NCI-H1092 treated with DMSO at 0.1 percent for 48 hours (cell line): ENCODE measurements around the gene JAGN1.
"Not testable (repeated sequence)": the region's sequence is repeated elsewhere in the genome, so short reads cannot be mapped to it uniquely, and the experiment has no call there.

Experiments
- DNase-seq: peaks from one replicate; lab custom pipeline; 2025; lab: John Stamatoyannopoulos, UW

Gene JAGN1

GRCh38 chr3:9898467-9899241 lies 8.2 kb downstream of the JAGN1 start:
- no peak for DNase-seq

- DNase-seq = no peak
These were observed 8.9 kb downstream of the JAGN1 start for GRCh38 chr3:9899289-9899791.

- DNase-seq = not testable (repeated sequence)
These were observed 10.6 kb downstream of the JAGN1 start for GRCh38 chr3:9900965-9901415.

GRCh38 chr3:9901967-9902366 lies 11.6 kb downstream of the JAGN1 start:
- DNase-seq = no peak

GRCh38 chr3:9902372-9903237 lies 12.2 kb downstream of the JAGN1 start, which contains the start of gene IL17RE:
Gene IL17RE (plus strand): TSS chr3:9902848. CDS start chr3:9902933, 85 bp downstream.
- no peak for DNase-seq

GRCh38 chr3:9903238-9903624 lies 12.8 kb downstream of the JAGN1 start:
- no peak for DNase-seq

- no peak for DNase-seq
These were observed 13.5 kb downstream of the JAGN1 start for GRCh38 chr3:9903904-9904303.

- no peak for DNase-seq
These were observed 16.1 kb downstream of the JAGN1 start for GRCh38 chr3:9906480-9906879.

- no peak for DNase-seq
These were observed 17.9 kb downstream of the JAGN1 start for GRCh38 chr3:9908286-9908685.

GRCh38 chr3:9909221-9910013 lies 19.0 kb downstream of the JAGN1 start:
- no peak for DNase-seq

- DNase-seq = no peak
These were observed 21.5 kb downstream of the JAGN1 start for GRCh38 chr3:9911863-9912262.

GRCh38 chr3:9912294-9912935 lies 22.0 kb downstream of the JAGN1 start:
- DNase-seq = no peak

- no peak for DNase-seq
These were observed 23.2 kb downstream of the JAGN1 start for GRCh38 chr3:9913601-9914000.

GRCh38 chr3:9914011-9914410 lies 23.6 kb downstream of the JAGN1 start:
- no peak for DNase-seq

- DNase-seq = no peak
These were observed 24.3 kb downstream of the JAGN1 start for GRCh38 chr3:9914559-9915253.

- DNase-seq = no peak
These were observed 25.1 kb downstream of the JAGN1 start for GRCh38 chr3:9915254-9916141.

GRCh38 chr3:9916346-9916733 lies 25.9 kb downstream of the JAGN1 start:
- no peak for DNase-seq

- no peak for DNase-seq
These were observed 26.6 kb downstream of the JAGN1 start, which contains the start of gene IL17RC for GRCh38 chr3:9916734-9917680. Gene IL17RC (plus strand): TSS chr3:9917098. CDS start chr3:9917316, 218 bp downstream.

GRCh38 chr3:9917820-9918219 lies 27.4 kb downstream of the JAGN1 start:
- no peak for DNase-seq
